ENCODE data around the gene ADGRB2.

The ADGRB2 gene

DNA sequence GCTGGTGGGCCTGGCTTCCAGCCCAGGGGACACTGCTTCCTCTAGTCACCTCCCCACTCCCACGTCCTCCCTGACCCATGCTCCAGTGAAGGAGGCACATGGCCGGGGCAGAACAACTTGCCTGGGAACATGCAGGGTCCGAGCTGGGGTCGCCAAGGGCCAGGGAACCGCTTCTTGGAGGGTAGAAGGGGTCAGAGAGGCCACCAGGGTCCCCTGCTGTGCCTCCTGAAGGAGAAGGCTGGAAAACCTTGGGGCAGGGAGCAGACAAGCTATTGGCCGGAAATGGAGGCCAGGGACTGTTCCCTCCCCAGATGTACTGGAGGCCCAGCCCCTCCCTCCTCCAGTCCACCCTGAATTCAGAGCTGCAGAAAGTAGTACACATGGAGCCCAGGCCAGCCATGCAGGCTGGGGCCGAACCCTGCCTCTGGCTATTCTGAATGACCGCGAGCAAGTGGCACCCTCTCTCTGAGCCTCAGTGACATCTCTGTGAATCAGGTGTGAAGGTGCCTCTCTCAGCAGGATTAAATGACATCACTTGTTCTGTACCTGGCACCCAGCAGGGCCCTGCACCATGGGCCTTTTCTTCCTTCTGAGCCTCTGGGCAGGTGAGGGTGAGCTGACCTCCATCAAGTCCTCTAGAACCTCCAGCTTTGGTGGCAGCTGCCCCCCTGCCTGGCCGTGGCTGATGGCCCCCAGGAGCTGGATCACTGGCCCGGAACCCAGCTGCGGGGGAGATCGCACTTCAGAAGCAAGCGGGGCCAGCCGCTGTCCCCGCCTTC, 35.9 kb upstream of the ADGRB2 start:
- Histone ChIP-seq H3K9me3 (ENCODE audit: control insufficient read depth, low read length) (no peaks in the 10 kb centered on the region), H2BK12ac (ENCODE audit: low read length in 2 of 2) (peak overlapping the region; percentile 46 to 51), H3K4me2 (ENCODE audit: low read length, poor library complexity, severe bottlenecking) (no peak overlapping the region), H2BK120ac (ENCODE audit: low read depth, low read length) (no peak overlapping the region), H3K27me3 (ENCODE audit: control insufficient read depth in 1 of 2, insufficient read depth in 1 of 2, low read length in 2 of 2) (no peaks in the 10 kb centered on the region), H4K91ac (ENCODE audit: low read length) (peak overlapping the region; percentile 20), H3K27ac (ENCODE audit: low read length, poor library complexity, severe bottlenecking) (no peak overlapping the region), H3K36me3 (ENCODE audit: control insufficient read depth in 1 of 2, insufficient read depth in 2 of 2, low read depth in 1 of 2, low read length in 2 of 2) (peaks cover 0 to 3% of the 10 kb centered on the region in 2 experiments), H3K14ac (ENCODE audit: low read length in 2 of 2) (no peak overlapping the region), H3K4me1 (ENCODE audit: control insufficient read depth, insufficient read depth, low read depth, low read length) (peaks cover 41% of the 10 kb centered on the region), H3K9ac (ENCODE audit: low read length) (no peak overlapping the region), H4K8ac (ENCODE audit: low read length) (peak overlapping the region; percentile 45), H2AK5ac (ENCODE audit: low read length, severe bottlenecking) (no peak overlapping the region), H2BK5ac (ENCODE audit: low read depth, low read length, poor library complexity, severe bottlenecking) (no peak overlapping the region), H3K4ac (ENCODE audit: low read depth in 1 of 2, low read length in 2 of 2) (peak overlapping the region in 1 of 2 experiments; percentile 6), H3K18ac (ENCODE audit: low read depth in 1 of 2, low read length in 2 of 2) (peak overlapping the region; percentile 6 to 86), H3K23ac (ENCODE audit: low read length in 2 of 2) (no peak overlapping the region), H2AFZ (ENCODE audit: low read depth, low read length) (no peak overlapping the region), H3K4me3 (ENCODE audit: insufficient read depth in 1 of 2, low read depth in 1 of 2, low read length in 2 of 2) (no peak overlapping the region), H3K79me1 (replicated peaks; ENCODE audit: low read length, poor library complexity, severe bottlenecking) (peaks cover 8% of the 10 kb centered on the region), H2BK15ac (ENCODE audit: low read depth, poor library complexity, severe bottlenecking) (peak overlapping the region; percentile 30)
- WGBS, result 86% methylated on average over 16 of the region's 16 CpGs
- DNase-seq, result no peak

DNA sequence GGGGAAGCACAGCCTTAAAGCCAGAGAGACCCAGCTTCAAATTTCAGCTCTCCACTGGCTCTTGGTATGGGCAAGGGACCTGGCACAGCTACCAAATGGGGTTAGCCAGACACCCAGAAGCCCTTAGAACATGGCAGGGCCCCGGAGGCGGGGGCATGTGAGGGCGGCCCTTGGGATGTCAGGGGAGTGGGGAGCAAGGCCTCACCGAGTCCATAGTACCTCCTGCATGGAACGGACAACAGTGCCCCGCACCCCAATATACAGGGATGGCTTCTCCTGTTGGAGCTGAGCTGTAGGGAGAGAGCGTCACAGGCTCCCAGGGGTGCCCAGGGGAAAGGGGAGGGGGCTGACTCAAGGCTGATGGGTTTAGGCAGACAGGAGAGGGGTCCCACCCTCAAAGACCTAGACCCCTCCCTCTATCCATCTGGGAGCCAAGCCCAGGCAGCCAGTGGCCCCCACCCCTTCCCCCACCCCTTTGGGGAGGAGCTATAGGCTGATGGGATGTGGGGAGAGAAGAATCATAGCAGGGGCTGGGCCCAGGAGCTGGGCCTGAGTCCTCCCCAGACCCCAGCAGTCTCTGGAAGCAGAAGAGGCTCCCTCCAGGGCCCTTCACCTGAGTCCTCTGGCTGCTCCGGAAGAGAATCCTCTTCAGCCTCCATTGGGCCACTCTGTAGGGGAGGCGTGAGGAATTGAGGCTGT, 35.2 kb upstream of the ADGRB2 start:
- Histone ChIP-seq H2BK15ac (ENCODE audit: low read depth, poor library complexity, severe bottlenecking) (peak overlapping the region; percentile 61), H3K23ac (ENCODE audit: low read length in 2 of 2) (no peak overlapping the region), H3K27ac (ENCODE audit: low read length, poor library complexity, severe bottlenecking) (no peak overlapping the region), H3K14ac (ENCODE audit: low read length in 2 of 2) (peak overlapping the region in 1 of 2 experiments; percentile 24), H4K91ac (ENCODE audit: low read length) (peak overlapping the region; percentile 54), H2BK12ac (ENCODE audit: low read length in 2 of 2) (peak overlapping the region; percentile 6 to 46), H3K36me3 (ENCODE audit: control insufficient read depth in 1 of 2, insufficient read depth in 2 of 2, low read depth in 1 of 2, low read length in 2 of 2) (peaks cover 0 to 3% of the 10 kb centered on the region in 2 experiments), H3K4me1 (ENCODE audit: control insufficient read depth, insufficient read depth, low read depth, low read length) (peaks cover 41% of the 10 kb centered on the region), H2BK5ac (ENCODE audit: low read depth, low read length, poor library complexity, severe bottlenecking) (no peak overlapping the region), H3K27me3 (ENCODE audit: control insufficient read depth in 1 of 2, insufficient read depth in 1 of 2, low read length in 2 of 2) (no peaks in the 10 kb centered on the region), H3K4ac (ENCODE audit: low read depth in 1 of 2, low read length in 2 of 2) (peak overlapping the region in 1 of 2 experiments; percentile 12), H2AK5ac (ENCODE audit: low read length, severe bottlenecking) (no peak overlapping the region), H3K79me1 (replicated peaks; ENCODE audit: low read length, poor library complexity, severe bottlenecking) (peaks cover 8% of the 10 kb centered on the region), H3K4me3 (ENCODE audit: insufficient read depth in 1 of 2, low read depth in 1 of 2, low read length in 2 of 2) (peak overlapping the region in 1 of 2 experiments; percentile 87), H2AFZ (ENCODE audit: low read depth, low read length) (no peak overlapping the region), H3K4me2 (ENCODE audit: low read length, poor library complexity, severe bottlenecking) (no peak overlapping the region), H4K8ac (ENCODE audit: low read length) (peak overlapping the region; percentile 45), H2BK120ac (ENCODE audit: low read depth, low read length) (peak overlapping the region; percentile 76), H3K9me3 (ENCODE audit: control insufficient read depth, low read length) (no peaks in the 10 kb centered on the region), H3K18ac (ENCODE audit: low read depth in 1 of 2, low read length in 2 of 2) (peak overlapping the region; percentile 64 to 86), H3K9ac (ENCODE audit: low read length) (peak overlapping the region; percentile 88)
- WGBS, result 85% methylated on average over 8 of the region's 9 CpGs
- DNase-seq, result no peak

DNA sequence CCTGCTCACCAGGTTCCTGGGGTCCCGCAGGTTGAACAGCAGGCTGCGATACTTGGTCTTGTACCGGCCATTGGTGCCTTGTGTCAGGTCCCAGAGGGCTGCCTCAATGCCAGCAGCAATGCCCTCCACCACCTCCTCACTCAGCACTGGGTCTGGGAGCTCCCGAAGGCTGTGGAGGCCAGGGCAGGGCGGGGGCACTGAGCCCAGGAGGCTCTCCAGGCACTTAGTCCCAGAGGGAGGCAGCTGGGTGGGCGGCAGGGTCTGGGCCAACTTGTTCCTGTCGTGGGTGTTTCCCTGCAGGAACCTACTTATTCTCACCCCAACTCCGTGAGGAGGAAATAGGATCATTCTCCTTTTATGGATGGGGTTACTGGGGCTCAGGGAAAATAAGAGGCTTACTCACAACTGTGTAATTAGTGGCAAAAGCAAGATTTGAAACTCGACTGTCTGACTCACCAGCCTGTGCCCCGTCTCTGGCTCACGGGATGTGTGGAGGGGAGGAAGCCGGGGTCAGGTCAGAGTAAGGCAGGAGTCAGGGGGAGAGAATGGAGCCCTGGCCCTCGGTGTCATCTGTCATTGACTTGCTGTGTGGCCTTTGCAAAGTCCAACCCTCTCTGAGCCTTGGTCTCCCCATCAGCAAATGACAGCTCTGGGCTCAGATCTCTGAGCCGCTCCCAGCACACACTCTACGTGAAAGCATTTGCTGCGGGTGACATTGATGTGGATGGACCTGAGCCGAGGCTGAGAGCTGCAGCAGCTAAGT, 34.5 kb upstream of the ADGRB2 start:
- no peaks in the 10 kb centered on the region for H3K9me3 ChIP-seq (ENCODE audit: control insufficient read depth, low read length)
- peak overlapping the region; percentile 6 to 93 for H2BK12ac ChIP-seq (ENCODE audit: low read length in 2 of 2)
- H3K4me1 ChIP-seq (ENCODE audit: control insufficient read depth, insufficient read depth, low read depth, low read length), result peaks cover 41% of the 10 kb centered on the region
- H3K27me3 ChIP-seq (ENCODE audit: control insufficient read depth in 1 of 2, insufficient read depth in 1 of 2, low read length in 2 of 2), result no peaks in the 10 kb centered on the region
- H3K27ac ChIP-seq (ENCODE audit: low read length, poor library complexity, severe bottlenecking), result peak overlapping the region; percentile 39
- H2AK5ac ChIP-seq (ENCODE audit: low read length, severe bottlenecking), result peak overlapping the region; percentile 37
- H3K23ac ChIP-seq (ENCODE audit: low read length in 2 of 2), result peak overlapping the region in 1 of 2 experiments; percentile 51
- H3K14ac ChIP-seq (ENCODE audit: low read length in 2 of 2), result peak overlapping the region in 1 of 2 experiments; percentile 96
- peaks cover 9% of the 10 kb centered on the region for H3K79me1 ChIP-seq (replicated peaks; ENCODE audit: low read length, poor library complexity, severe bottlenecking)
- H3K18ac ChIP-seq (ENCODE audit: low read depth in 1 of 2, low read length in 2 of 2), result peak overlapping the region; percentile 68 to 92
- WGBS, result 31% methylated on average over 13 of the region's 17 CpGs
- H4K91ac ChIP-seq (ENCODE audit: low read length), result peak overlapping the region; percentile 54
- H4K8ac ChIP-seq (ENCODE audit: low read length), result peak overlapping the region; percentile 82
- peak overlapping the region; percentile 55 for H2BK15ac ChIP-seq (ENCODE audit: low read depth, poor library complexity, severe bottlenecking)
- H3K36me3 ChIP-seq (ENCODE audit: control insufficient read depth in 1 of 2, insufficient read depth in 2 of 2, low read depth in 1 of 2, low read length in 2 of 2), result peaks cover 3 to 5% of the 10 kb centered on the region in 2 experiments
- peak overlapping the region; percentile 34 to 87 for H3K4me3 ChIP-seq (ENCODE audit: insufficient read depth in 1 of 2, low read depth in 1 of 2, low read length in 2 of 2)
- H3K4me2 ChIP-seq (ENCODE audit: low read length, poor library complexity, severe bottlenecking), result peak overlapping the region; percentile 20
- peak; percentile 91 for DNase-seq
- H2BK5ac ChIP-seq (ENCODE audit: low read depth, low read length, poor library complexity, severe bottlenecking), result no peak overlapping the region
- peak overlapping the region; percentile 82 to 86 for H3K4ac ChIP-seq (ENCODE audit: low read depth in 1 of 2, low read length in 2 of 2)
- peak overlapping the region; percentile 42 for H2AFZ ChIP-seq (ENCODE audit: low read depth, low read length)
- H3K9ac ChIP-seq (ENCODE audit: low read length), result peak overlapping the region; percentile 88
- H2BK120ac ChIP-seq (ENCODE audit: low read depth, low read length), result peak overlapping the region; percentile 76

Measured in mesenchymal stem cell (in vitro differentiated cells and primary cell).